AG09309 (cell line): ENCODE data around the gene ABLIM2.
A peak's percentile ranks its signal among the peaks of the same experiment; 100 is the strongest.

ENCODE experiments used
- DNase-seq: peaks from one replicate; pipeline ENCODE4 v3.0.0-alpha.2; 2010; ENCODE audit warnings: low read depth
- H3K4me3 ChIP-seq: 2 replicates; pipeline ENCODE4 v1.5.1; 2011; ENCODE audit warnings: mild to moderate bottlenecking, low read depth, low read length, moderate library complexity; ENCODE audit not compliant: control insufficient read depth
- CTCF ChIP-seq: IDR thresholded peaks from 2 replicates; pipeline ENCODE4 v1.5.1; 2011; ENCODE audit warnings: mild to moderate bottlenecking, low read depth, low read length, inconsistent platforms; ENCODE audit not compliant: insufficient read depth, control insufficient read depth; ENCODE audit errors: missing control alignments

The ABLIM2 gene

GRCh38 chr4:8174970-8175369 lies 16.4 kb upstream of the ABLIM2 start:
- no peak for TF ChIP-seq CTCF
- H3K4me3 ChIP-seq: no peak overlapping the region
- DNase-seq: no peak

GRCh38 chr4:8173492-8174242 lies 15.1 kb upstream of the ABLIM2 start:
- DNase-seq: no peak
- H3K4me3 ChIP-seq: no peak overlapping the region
- TF ChIP-seq CTCF: peak; percentile 5

GRCh38 chr4:8171984-8172924 lies 13.6 kb upstream of the ABLIM2 start:
- DNase-seq: no peak
- TF ChIP-seq CTCF: no peak
- no peak overlapping the region for H3K4me3 ChIP-seq

GRCh38 chr4:8171266-8171665 lies 12.7 kb upstream of the ABLIM2 start:
- H3K4me3 ChIP-seq: no peak overlapping the region
- no peak for TF ChIP-seq CTCF
- no peak for DNase-seq

GRCh38 chr4:8170341-8170740 lies 11.7 kb upstream of the ABLIM2 start:
- DNase-seq: no peak
- no peak for TF ChIP-seq CTCF
- H3K4me3 ChIP-seq: no peak overlapping the region

- TF ChIP-seq CTCF: no peak
- DNase-seq: no peak
These were observed 11.2 kb upstream of the ABLIM2 start for GRCh38 chr4:8169763-8170162.

More at GRCh38 chr4:8169763-8170162, 11.2 kb upstream of the ABLIM2 start:
- H3K4me3 ChIP-seq: no peak overlapping the region
